ENCODE results near the gene BLOC1S6. TPM values are rescaled to one million over a fixed set of nuclear protein-coding genes. Genes with fewer than 3 reads are reported as not detected.

The BLOC1S6 gene
- total RNA-seq, 2 donors from 2014 or later, result 46.0 to 82.5 TPM

DNA sequence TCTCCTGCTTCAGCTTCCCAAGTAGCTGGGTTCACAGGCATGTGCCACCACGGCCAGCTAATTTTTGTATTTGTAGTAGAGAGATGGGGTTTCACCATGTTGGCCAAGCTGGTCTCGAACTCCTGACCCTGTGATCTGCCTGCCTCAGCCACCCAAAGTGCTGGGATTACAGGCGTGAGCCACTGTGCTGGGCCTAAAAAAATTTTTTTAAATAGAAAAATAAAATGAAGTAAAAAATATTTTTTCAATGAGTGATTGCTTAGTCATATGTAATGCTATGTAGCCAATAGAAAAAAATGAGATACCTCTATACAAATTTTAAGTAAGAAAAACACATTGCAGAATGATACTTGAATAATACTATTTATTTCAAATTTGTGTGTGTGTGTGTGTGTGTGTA is 36.7 kb upstream of the BLOC1S6 start:
- H3K9me3 ChIP-seq, result no peaks in the 10 kb centered on the region
- no peaks in the 10 kb centered on the region for H3K27me3 ChIP-seq (replicated peaks; ENCODE audit: insufficient read depth)
- no peaks in the 10 kb centered on the region for H3K36me3 ChIP-seq
- no peaks in the 10 kb centered on the region for H3K4me1 ChIP-seq (replicated peaks)
- intact Hi-C loops (cut with DNase I), result no loop called here
- H3K4me3 ChIP-seq, result no peak overlapping the region
- DNase-seq (ENCODE audit: low spot score), result no peak
- TF ChIP-seq POLR2AphosphoS5 (IDR thresholded peaks at IDR 0.05) (no peak), POLR2A (IDR thresholded peaks at IDR 0.05) (no peak)
- TF ChIP-seq, protein P1, sequence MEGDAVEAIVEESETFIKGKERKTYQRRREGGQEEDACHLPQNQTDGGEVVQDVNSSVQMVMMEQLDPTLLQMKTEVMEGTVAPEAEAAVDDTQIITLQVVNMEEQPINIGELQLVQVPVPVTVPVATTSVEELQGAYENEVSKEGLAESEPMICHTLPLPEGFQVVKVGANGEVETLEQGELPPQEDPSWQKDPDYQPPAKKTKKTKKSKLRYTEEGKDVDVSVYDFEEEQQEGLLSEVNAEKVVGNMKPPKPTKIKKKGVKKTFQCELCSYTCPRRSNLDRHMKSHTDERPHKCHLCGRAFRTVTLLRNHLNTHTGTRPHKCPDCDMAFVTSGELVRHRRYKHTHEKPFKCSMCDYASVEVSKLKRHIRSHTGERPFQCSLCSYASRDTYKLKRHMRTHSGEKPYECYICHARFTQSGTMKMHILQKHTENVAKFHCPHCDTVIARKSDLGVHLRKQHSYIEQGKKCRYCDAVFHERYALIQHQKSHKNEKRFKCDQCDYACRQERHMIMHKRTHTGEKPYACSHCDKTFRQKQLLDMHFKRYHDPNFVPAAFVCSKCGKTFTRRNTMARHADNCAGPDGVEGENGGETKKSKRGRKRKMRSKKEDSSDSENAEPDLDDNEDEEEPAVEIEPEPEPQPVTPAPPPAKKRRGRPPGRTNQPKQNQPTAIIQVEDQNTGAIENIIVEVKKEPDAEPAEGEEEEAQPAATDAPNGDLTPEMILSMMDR (IDR thresholded peaks at IDR 0.05), result no peak
- WGBS, result 92% methylated on average over 3 of the region's 3 CpGs
- no peak overlapping the region for H3K27ac ChIP-seq

DNA sequence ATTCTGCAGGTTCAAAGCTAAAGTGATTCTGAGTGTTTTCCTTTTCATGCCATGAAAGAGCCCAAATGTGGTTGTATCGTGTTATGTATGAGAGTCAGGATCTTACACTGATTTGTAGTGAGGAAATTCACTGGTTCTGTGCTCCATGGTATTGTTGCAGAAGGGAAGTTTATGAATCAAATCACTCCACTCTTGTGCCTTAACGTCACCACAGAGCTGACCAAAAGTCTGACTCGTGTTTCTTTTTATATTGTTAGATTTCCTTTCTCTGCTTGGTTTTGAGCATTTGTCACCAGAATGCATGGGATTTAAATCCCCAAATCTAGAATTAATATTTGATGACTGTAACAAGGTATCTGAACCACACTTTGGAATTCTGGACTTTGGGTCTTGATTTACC is 35.5 kb upstream of the BLOC1S6 start:
- H3K4me3 ChIP-seq, result no peak overlapping the region
- no peaks in the 10 kb centered on the region for H3K27me3 ChIP-seq (replicated peaks; ENCODE audit: insufficient read depth)
- TF ChIP-seq, protein P1 (IDR thresholded peaks at IDR 0.05), result no peak
- TF ChIP-seq POLR2A (IDR thresholded peaks at IDR 0.05), result no peak
- TF ChIP-seq POLR2AphosphoS5 (IDR thresholded peaks at IDR 0.05), result no peak
- DNase-seq (ENCODE audit: low spot score), result no peak
- H3K27ac ChIP-seq, result no peak overlapping the region
- intact Hi-C loops (cut with DNase I), result no loop called here
- no peaks in the 10 kb centered on the region for H3K9me3 ChIP-seq
- no peaks in the 10 kb centered on the region for H3K4me1 ChIP-seq (replicated peaks)
- H3K36me3 ChIP-seq, result no peaks in the 10 kb centered on the region
- 80% methylated on average over 3 of the region's 3 CpGs for WGBS

DNA sequence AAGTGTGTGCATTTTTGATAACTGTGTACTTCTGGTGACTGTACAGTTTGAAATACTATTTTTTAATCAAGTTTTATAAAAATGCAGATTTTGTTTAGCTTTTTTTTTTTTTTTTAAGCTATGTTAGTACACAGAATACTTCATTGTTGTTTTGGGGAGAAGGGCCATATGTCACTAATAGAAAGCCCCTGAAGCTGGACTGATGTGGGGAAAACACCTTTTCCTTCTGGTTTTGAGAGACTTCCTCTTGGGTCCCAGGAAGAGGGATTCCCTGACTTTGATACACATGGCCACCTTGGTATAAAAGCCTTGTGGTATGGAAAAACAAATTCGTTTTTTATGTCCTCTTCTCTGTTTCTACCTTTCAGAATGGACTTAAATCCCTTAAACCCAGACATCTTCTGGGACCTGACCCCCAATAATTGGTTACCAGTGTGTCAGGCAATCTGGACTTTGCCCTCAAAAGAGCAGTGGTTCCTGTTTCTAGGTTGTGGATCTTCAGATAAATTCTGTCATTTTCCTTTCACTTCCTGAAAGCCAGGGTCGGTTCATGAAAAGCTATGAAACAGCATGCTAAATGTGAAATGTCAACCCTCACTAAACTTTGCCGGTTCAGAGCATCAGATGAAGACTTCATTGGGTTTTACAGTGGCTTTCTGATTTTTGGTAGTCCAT is 31.1 kb upstream of the BLOC1S6 start:
- no peak overlapping the region for H3K4me3 ChIP-seq
- H3K4me1 ChIP-seq (replicated peaks), result no peaks in the 10 kb centered on the region
- TF ChIP-seq, protein P1 (IDR thresholded peaks at IDR 0.05), result no peak
- no peak for TF ChIP-seq POLR2AphosphoS5 (IDR thresholded peaks at IDR 0.05)
- TF ChIP-seq POLR2A (IDR thresholded peaks at IDR 0.05), result no peak
- H3K27ac ChIP-seq, result no peak overlapping the region
- no peak for DNase-seq (ENCODE audit: low spot score)
- WGBS, result 59% methylated on average over 3 of the region's 3 CpGs
- no peaks in the 10 kb centered on the region for H3K27me3 ChIP-seq (replicated peaks; ENCODE audit: insufficient read depth)
- no peaks in the 10 kb centered on the region for H3K9me3 ChIP-seq
- intact Hi-C loops (cut with DNase I), result no loop called here
- no peaks in the 10 kb centered on the region for H3K36me3 ChIP-seq

DNA sequence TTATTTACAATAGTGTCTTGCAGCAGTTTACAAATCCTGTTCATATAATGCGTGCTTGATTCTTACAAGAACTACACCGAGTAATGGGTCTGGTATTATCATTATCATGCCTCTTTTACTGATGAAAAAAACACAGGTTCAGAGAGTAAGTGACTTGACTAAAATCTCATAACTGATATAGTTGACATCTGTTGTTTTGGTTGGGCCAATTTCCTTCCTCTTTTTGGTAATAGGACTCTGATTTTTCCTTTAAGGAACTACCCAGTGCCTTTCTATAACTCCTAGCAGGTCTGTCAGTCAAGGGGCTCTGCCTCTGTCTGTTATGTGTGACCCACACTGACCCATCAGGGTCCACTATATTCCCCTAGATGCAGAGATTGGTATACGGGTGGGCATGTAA is 14.6 kb upstream of the BLOC1S6 start:
- Histone ChIP-seq H3K4me1 (replicated peaks) (no peaks in the 10 kb centered on the region), H3K9me3 (no peaks in the 10 kb centered on the region), H3K36me3 (no peaks in the 10 kb centered on the region), H3K27ac (no peak overlapping the region), H3K27me3 (replicated peaks; ENCODE audit: insufficient read depth) (no peaks in the 10 kb centered on the region), H3K4me3 (no peak overlapping the region)
- WGBS, result 82% methylated on average over 3 of the region's 3 CpGs
- intact Hi-C loops (cut with DNase I), result no loop called here
- TF ChIP-seq POLR2AphosphoS5 (IDR thresholded peaks at IDR 0.05) (no peak), POLR2A (IDR thresholded peaks at IDR 0.05) (no peak)
- TF ChIP-seq, protein P1 (IDR thresholded peaks at IDR 0.05), result no peak
- no peak for DNase-seq (ENCODE audit: low spot score)

DNA sequence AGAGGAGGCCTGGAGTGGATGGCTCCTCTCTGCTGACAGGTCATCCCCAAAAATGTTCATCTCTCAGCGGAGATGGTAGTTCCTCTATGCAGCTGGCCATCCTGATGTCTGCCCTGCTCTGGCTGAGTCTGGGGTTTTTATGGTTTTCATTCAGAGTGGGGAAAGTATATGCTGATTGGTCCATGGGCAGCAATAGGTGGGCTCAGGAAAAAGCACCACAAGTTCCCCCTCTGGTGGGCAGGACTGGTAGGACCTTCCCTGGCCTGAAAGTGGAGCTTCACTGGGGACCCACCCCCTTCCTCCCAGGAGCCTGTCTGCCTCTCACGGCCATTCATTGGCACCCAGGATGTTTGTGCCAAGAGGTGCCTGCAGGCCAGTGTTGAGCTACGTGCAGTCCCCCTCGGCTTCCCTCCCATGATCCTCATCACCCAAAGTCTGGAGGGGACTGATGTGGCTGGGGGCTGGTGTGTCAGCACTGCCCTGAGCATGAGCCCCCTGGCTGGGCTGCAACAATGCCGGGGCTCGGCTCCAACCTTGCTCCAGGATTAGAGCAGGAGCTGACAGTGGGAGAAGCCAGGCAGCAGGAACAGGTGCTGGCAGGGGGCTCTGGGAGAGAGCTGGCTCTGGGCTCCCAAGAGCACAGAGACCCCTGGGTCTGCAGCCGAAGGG is 13.1 kb upstream of the BLOC1S6 start:
- Histone ChIP-seq H3K27ac (no peak overlapping the region), H3K36me3 (no peaks in the 10 kb centered on the region), H3K4me1 (replicated peaks) (no peaks in the 10 kb centered on the region), H3K27me3 (replicated peaks; ENCODE audit: insufficient read depth) (no peaks in the 10 kb centered on the region), H3K9me3 (no peaks in the 10 kb centered on the region), H3K4me3 (no peak overlapping the region)
- intact Hi-C loops (cut with DNase I), result no loop called here
- no peak for TF ChIP-seq POLR2A (IDR thresholded peaks at IDR 0.05)
- DNase-seq (ENCODE audit: low spot score), result no peak
- WGBS, result 76% methylated on average over 7 of the region's 7 CpGs

All from prostate gland (tissue), 2 donors.